Hepatocyte (in vitro differentiated cells): Measurements from ENCODE around the gene TREH.
"Not testable (repeated sequence)": the region's sequence is repeated elsewhere in the genome, so short reads cannot be mapped to it uniquely, and the experiment has no call there.

Experiments used
- CTCF ChIP-seq: fragments of 200-600 bp; sonication (generic); IDR thresholded peaks from 2 replicates; pipeline ENCODE4 v1.5.1; 2016; ENCODE audit warnings: antibody characterized with exemption, mild to moderate bottlenecking; ENCODE audit not compliant: poor library complexity
- EZH2 ChIP-seq: fragments of 200-600 bp; sonication (generic); IDR thresholded peaks from 2 replicates; pipeline ENCODE4 v1.6.1; 2016; ENCODE audit warnings: antibody characterized with exemption, mild to moderate bottlenecking, borderline replicate concordance
- EZH2phosphoT487 ChIP-seq: fragments of 200-600 bp; sonication (generic); IDR thresholded peaks from one replicate; pipeline ENCODE4 v1.6.1; 2018; ENCODE audit warnings: antibody characterized with exemption, mild to moderate bottlenecking, low read depth, moderate library complexity; ENCODE audit not compliant: unreplicated experiment, severe bottlenecking

DNA sequence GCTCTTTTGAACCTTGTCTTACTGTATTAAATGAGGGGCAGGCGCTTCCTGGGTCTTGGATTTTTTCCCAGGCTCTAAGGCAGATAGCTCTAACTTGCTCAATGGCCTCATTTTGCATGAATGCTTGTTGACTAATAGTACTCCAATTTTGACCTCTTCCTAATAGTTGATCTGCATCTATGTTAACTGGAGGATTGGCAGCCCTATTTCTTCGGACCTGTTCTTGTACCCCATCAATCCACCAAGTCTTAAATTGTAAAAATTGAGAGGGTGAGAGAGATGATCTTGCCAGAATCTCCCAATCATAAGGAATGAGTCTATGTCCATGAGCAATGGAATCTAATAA, 48.2 kb upstream of the TREH start:
- TF ChIP-seq CTCF, EZH2, EZH2phosphoT487: not testable (repeated sequence)
